Mesodermal cell (in vitro differentiated cells): Measurements from ENCODE around the gene ADAD2.

ENCODE experiments used
- H3K27ac ChIP-seq: 2 replicates; pipeline ENCODE4 v1.7.0; 2013; ENCODE audit warnings: mild to moderate bottlenecking, low read depth, low read length, moderate library complexity; ENCODE audit not compliant: severe bottlenecking
- H3K36me3 ChIP-seq: 2 replicates; pipeline ENCODE4 v1.7.1; 2013; ENCODE audit warnings: mild to moderate bottlenecking, low read length, moderate library complexity; ENCODE audit not compliant: control insufficient read depth, insufficient read depth
- H3K4me1 ChIP-seq: one replicate; pipeline ENCODE4 v1.7.1; 2013; ENCODE audit warnings: mild to moderate bottlenecking, low read length; ENCODE audit not compliant: insufficient read depth, control insufficient read depth, poor library complexity, severe bottlenecking
- H3K4me3 ChIP-seq: 2 replicates; pipeline ENCODE4 v1.7.0; 2013; ENCODE audit warnings: low read length, control low read depth, mild to moderate bottlenecking; ENCODE audit not compliant: insufficient read depth, poor library complexity, severe bottlenecking; ENCODE audit errors: extremely low read depth
- H3K9me3 ChIP-seq: 2 replicates; pipeline ENCODE4 v1.7.1; 2013; ENCODE audit warnings: mild to moderate bottlenecking, low read length, moderate library complexity; ENCODE audit not compliant: control insufficient read depth
- WGBS, 2 experiments: methylation state at CpG; one replicate each; pipeline ENCODE4 v1.1.5; 2013; ENCODE audit warnings: missing lambda C conversion rate in 2 of 2; ENCODE audit not compliant: insufficient coverage in 2 of 2; 5-methylcytosine and 5-hydroxymethylcytosine counted together

Gene ADAD2

GRCh38 chr16:84177741-84178073 lies 13.2 kb upstream of the ADAD2 start:
- WGBS, 2 experiments = 85 to 93% methylated on average over 2 to 3 of the region's 9 CpGs
- H3K9me3 ChIP-seq = no peaks in the 10 kb centered on the region
- peaks cover 28% of the 10 kb centered on the region for H3K4me1 ChIP-seq
- no peak overlapping the region for H3K4me3 ChIP-seq
- peak overlapping the region; percentile 84 for H3K27ac ChIP-seq
- H3K36me3 ChIP-seq = peaks cover 34% of the 10 kb centered on the region

- 95 to 96% methylated on average over 13 to 15 of the region's 15 CpGs for WGBS, 2 experiments
- no peaks in the 10 kb centered on the region for H3K9me3 ChIP-seq
- peaks cover 39% of the 10 kb centered on the region for H3K36me3 ChIP-seq
- peak overlapping the region; percentile 84 for H3K27ac ChIP-seq
- no peak overlapping the region for H3K4me3 ChIP-seq
- peaks cover 28% of the 10 kb centered on the region for H3K4me1 ChIP-seq
These were observed 12.7 kb upstream of the ADAD2 start for GRCh38 chr16:84178146-84178765.

- H3K36me3 ChIP-seq = peaks cover 47% of the 10 kb centered on the region
- H3K4me1 ChIP-seq = peaks cover 28% of the 10 kb centered on the region
- no peak overlapping the region for H3K4me3 ChIP-seq
- WGBS, 2 experiments = 95 to 96% methylated on average over 17 to 28 of the region's 28 CpGs
- no peak overlapping the region for H3K27ac ChIP-seq
- no peaks in the 10 kb centered on the region for H3K9me3 ChIP-seq
These were observed 11.9 kb upstream of the ADAD2 start for GRCh38 chr16:84178892-84179611.

- Histone ChIP-seq H3K4me1 (peaks cover 28% of the 10 kb centered on the region), H3K9me3 (no peaks in the 10 kb centered on the region), H3K27ac (no peak overlapping the region), H3K36me3 (peaks cover 54% of the 10 kb centered on the region), H3K4me3 (no peak overlapping the region)
- 92 to 95% methylated on average over 12 to 22 of the region's 33 CpGs for WGBS, 2 experiments
These were observed 11.2 kb upstream of the ADAD2 start for GRCh38 chr16:84179612-84180320.

- Histone ChIP-seq H3K9me3 (no peaks in the 10 kb centered on the region), H3K27ac (no peak overlapping the region), H3K4me1 (peaks cover 33% of the 10 kb centered on the region), H3K36me3 (peaks cover 58% of the 10 kb centered on the region), H3K4me3 (no peak overlapping the region)
- 92 to 93% methylated on average over 16 to 19 of the region's 21 CpGs for WGBS, 2 experiments
These were observed 10.3 kb upstream of the ADAD2 start for GRCh38 chr16:84180519-84181140.

- peaks cover 32% of the 10 kb centered on the region for H3K4me1 ChIP-seq
- H3K36me3 ChIP-seq = peaks cover 58% of the 10 kb centered on the region
- no peaks in the 10 kb centered on the region for H3K9me3 ChIP-seq
- WGBS, 2 experiments = 95 to 96% methylated on average over 31 to 41 of the region's 41 CpGs
- H3K27ac ChIP-seq = no peak overlapping the region
- H3K4me3 ChIP-seq = no peak overlapping the region
These were observed 9.6 kb upstream of the ADAD2 start for GRCh38 chr16:84181144-84181915.

GRCh38 chr16:84182104-84182503 lies 8.9 kb upstream of the ADAD2 start:
- Histone ChIP-seq H3K4me1 (peaks cover 26% of the 10 kb centered on the region), H3K27ac (no peak overlapping the region), H3K36me3 (peaks cover 58% of the 10 kb centered on the region), H3K9me3 (no peaks in the 10 kb centered on the region), H3K4me3 (no peak overlapping the region)
- 95 to 98% methylated on average over 18 of the region's 18 CpGs for WGBS, 2 experiments

GRCh38 chr16:84182680-84183571 lies 8.0 kb upstream of the ADAD2 start:
- no peak overlapping the region for H3K4me3 ChIP-seq
- no peaks in the 10 kb centered on the region for H3K9me3 ChIP-seq
- H3K27ac ChIP-seq = no peak overlapping the region
- 95 to 96% methylated on average over 22 of the region's 26 CpGs for whole genome bisulfite sequencing, 2 experiments
- H3K36me3 ChIP-seq = peaks cover 58% of the 10 kb centered on the region
- H3K4me1 ChIP-seq = peaks cover 19% of the 10 kb centered on the region

GRCh38 chr16:84183572-84183875 lies 7.4 kb upstream of the ADAD2 start:
- Histone ChIP-seq H3K27ac (no peak overlapping the region), H3K4me3 (no peak overlapping the region), H3K9me3 (no peaks in the 10 kb centered on the region), H3K4me1 (peaks cover 13% of the 10 kb centered on the region), H3K36me3 (peaks cover 58% of the 10 kb centered on the region)
- WGBS, 2 experiments = 91 to 99% methylated on average over 5 of the region's 5 CpGs
